NCI-H526 (cell line): ENCODE measurements around the gene ZNF429.
"Not testable (repeated sequence)": the region's sequence is repeated elsewhere in the genome, so short reads cannot be mapped to it uniquely, and the experiment has no call there.

Experiments
- DNase-seq, 2 experiments: peaks; one replicate each; lab custom pipeline; 2025; lab: John Stamatoyannopoulos, UW

ZNF429 gene

DNA sequence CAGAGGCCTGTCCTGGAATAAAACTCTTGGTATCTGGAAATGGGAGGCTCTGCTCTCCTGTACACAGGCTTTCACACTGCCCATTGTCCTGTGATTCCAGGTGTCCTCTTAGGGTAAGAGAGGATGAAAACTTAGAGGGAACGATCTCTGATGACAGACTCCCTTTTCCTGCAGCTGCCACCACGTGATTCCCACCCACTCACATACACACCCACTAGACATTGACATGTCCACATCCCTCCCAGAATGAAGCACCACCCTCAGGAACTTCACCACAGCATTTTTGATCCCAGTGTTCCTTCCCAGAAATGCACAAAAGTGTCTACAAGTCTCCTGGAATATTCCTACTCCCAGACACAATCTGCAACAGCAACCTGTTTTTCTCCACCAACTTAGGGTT, 8.2 kb downstream of the ZNF429 start:
- DNase-seq = no peak

DNA sequence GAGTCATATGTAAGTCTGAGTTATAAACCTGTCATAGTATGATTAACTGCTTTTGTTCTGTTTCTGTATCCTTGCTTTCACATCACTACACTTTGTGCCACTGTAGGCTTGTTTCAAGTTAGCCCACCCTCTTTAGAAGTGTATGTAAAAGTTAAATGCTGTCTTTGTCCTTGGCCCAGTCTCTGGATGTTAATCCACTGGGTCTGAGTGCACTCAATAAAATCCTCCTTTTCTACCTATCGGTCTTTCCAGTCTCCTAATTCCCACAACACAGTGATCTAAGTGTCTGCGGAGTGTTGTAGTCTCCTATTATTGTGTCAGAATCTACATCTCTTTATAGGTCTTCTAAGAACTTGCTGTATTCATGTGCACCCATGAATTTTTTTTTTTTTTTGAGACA, 14.1 kb downstream of the ZNF429 start:
- no peak for DNase-seq

DNA sequence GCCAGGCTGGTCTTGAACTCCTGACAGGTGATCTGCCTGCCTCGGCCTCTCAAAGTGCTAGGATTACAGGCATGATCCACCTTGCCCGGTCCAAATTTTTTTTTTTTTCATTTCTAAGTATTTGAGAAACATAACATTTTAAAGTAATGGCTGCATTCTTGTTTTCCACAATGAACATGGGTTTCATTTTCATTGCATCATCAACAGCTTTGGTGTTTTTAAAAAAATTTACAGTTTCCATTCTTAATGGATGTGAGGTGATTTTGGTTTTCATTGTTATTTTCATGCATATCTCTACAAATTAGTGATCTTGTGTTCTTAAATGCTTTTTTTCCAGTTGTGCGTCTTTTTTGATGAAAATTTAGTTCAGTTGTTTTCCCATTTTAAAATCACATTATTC, 27.5 kb downstream of the ZNF429 start:
- DNase-seq = no peak

DNA sequence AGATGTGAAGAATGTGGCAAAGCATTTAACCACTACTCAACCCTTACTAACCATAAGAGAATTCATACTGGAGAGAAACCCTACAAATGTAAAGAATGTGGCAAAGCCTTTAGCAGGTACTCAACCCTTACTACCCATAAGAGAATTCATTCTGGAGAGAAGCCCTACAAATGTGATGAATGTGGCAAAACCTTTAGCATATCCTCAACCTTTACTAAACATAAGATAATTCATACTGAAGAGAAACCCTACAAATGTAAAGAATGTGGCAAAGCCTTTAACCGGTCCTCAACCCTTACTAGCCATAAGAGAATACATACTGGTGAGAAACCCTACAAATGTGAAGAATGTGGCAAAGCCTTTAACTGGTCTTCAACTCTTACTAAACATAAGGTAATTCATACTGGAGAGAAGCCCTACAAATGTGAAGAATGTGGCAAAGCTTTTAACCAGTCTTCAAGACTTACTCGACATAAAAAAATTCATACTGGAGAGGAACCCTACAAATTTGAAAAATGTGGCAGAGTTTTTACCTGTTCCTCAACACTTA, 31.4 kb downstream of the ZNF429 start:
- DNase-seq = not testable (repeated sequence)

DNA sequence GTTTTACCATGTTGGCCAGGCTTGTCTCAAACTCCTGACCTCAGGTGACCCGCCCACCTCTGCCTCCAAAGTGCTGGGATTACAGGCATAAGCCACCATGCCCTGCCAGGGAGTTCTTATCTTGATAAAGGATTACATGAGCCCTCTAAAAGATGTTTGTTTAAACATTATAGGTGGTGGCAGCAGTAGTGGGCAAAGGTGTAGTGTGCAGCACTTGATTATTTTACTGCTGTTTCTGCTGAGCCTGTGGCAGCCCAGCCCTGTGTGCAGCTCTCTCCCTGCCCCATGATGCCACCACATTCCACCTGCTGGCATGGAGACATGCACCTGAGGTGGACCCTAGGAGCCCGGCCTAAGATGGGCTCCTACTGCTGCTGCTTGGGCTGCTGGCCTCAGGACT, 54.0 kb downstream of the ZNF429 start:
- DNase-seq = no peak

DNA sequence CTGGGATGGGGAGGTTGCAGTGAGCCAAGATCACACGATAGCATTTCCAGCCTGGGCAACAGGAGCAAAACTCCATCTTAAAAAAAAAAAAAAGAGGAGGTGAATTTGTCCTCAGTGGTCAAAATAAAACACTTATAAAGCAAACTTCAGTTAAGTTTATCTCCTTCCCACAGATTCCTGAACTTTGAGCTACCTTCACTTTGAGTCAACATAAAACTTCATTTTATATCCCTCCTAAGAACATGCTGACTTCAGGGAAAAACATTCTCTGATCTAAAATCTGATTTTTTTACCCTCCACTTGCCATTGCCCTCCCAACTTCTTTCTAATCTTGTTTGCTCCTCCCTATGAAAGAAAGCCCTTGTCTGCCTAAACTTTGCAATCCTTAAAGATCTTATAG, 59.0 kb downstream of the ZNF429 start:
- DNase-seq = no peak

DNA sequence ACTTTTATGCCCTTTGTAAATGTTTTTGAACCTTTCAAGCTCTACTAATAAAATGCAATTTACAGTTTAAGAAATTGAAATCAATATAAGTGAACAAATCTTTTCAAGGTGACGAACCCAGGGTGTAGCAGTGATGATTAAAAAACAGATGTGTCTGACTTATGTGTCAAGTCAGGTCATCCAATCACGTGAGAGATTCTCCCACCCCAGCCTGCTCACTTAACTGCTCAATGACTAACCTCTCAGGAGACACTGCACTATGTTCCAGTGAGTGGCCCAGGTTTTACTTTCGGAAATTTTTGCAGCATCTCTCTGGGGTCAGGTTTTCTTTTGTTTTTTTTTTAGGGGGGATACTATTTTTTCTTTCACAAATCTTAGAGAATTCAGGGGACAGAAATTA, 60.7 kb downstream of the ZNF429 start:
- no peak for DNase-seq

DNA sequence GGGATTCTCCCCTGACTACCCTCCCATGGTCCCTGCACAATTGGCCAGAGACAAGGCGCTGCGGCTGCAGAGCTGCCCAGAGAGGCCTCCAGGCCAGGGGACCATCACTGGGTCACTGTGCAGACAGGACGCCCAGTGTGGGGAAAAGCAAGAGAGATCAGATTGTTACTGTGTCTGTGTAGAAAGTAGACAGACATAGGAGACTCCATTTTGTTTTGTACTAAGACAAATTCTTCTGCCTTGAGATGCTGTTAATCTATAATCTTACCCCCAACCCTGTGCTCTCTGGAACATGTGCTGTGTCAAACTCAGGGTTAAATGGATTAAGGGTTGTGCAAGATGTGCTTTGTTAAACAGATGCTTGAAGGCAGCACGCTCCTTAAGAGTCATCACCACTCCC, 62.4 kb downstream of the ZNF429 start:
- not testable (repeated sequence) for DNase-seq

DNA sequence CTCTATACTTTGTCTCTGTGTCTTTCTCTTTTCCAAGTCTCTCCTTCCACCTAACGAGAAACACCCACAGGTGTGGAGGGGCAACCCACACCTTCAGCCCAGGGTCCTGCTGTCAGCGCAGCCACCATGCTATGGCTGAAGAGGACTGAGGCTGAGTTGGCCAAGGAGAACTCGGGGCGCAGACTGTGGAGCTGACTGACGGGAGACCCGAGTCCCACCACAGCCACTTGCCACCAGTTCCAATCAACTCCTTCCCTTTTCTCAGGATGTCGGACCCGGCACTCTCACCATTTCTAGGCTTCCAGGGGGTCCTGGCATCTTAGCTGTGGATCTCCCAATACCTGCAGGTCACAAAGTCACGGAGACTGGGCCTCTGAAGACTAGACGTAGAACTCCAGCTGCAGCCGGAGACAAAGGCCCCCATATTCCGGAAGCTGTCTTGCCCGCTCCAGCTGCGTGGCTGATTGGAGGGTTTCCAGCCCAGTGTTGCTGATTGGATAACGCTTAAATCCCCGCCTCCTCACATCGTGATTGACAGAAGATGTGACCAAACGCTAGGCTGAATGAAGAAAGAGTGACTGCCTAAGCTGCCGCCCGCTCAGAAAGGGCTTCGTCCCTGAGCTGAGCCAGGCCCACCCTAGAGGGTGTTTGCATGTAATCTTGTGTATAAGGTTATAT, 63.6 kb downstream of the ZNF429 start:
- peak; percentile 78 to 82 for DNase-seq

DNA sequence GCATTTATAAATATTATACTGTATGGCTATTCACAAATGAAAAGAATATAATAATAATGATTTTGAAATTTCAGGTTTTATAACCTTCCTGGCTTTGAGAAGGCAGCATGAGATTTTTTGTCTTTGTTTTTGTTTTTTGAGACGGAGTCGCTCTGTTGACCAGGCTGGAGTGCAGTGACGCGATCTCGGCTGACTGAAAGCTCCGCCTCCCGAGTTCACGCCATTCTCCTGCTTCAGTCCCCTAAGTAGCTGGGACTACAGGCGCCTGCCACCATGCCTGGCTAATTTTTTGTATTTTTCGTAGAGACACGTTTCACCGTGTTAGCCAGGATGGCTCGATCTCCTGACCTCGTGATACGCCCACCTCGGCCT, 64.1 kb downstream of the ZNF429 start:
- DNase-seq = peak; percentile 28 to 52

DNA sequence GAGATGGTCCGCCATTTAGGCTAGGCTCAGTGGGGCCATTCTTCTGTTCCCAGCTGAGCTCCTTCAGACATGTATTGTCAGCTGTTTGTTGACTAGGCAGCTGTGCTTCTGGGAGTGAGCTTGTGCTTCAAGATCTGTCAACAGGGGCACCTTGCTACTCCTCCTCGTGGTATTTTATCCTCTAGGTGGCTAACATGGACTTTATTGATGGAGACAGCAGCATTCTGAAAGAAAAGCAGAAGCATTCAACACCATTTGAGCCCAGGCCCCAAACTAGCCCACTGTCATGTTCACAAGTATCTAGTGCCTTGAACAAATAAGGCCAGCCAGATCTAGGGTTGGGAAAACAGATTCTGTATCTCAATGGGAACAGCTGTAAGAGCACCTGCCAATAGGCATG, 65.9 kb downstream of the ZNF429 start:
- DNase-seq = no peak

DNA sequence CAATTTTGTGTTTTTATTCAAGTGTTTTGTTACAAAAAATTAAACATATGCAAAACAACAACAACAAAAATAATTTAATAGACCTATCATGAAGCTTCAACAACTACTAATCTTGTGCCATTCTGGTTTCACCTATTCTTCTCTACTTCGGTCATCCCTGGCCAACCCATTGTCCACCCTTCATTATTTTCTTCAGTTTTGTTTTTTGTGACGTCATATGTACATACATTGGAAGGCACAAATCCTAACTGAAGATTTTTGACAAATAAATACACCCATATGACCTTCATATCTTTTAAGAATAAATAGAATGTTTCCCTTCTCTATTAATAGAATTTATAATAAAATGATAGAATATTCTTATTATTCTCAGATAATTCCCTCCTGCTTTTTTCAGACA, 69.2 kb downstream of the ZNF429 start:
- no peak for DNase-seq

DNA sequence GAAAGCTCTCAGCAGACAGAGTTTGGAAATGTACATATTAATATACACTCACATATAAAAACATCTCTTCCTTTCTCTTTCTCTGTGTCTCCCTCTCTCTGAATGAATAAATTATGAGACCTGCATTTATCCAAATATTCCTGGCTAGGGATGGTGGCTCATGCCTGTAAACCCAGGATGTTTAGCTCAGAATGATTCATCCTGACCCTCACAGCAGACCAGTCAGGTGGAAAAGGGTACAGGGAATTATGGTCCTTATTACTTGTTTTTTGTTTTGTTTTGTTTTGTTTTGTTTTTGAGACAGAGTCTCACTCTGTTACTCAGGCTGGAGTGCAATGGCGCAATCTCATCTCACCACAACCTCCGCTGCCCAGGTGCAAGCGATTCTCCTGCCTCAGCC, 71.1 kb downstream of the ZNF429 start:
- DNase-seq = no peak

DNA sequence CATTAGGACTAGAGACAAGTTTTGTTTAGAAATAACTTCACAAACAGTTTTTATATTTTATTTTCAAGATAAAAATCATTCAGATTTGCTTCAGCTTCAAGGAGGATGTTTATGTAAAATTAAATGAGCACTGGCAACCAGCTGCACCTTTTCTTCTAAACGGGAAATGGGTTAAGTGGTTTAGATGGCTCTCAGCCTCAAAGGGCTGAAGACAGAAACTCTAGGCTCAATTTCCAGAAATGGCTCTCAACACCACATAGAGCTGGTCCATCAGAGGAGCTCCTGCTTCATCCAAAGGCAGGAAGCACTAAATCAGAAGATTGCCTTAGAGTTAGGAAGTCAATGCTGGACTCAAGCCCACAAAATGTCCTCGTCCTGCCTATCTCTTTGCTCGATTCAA, 74.7 kb downstream of the ZNF429 start:
- no peak for DNase-seq

DNA sequence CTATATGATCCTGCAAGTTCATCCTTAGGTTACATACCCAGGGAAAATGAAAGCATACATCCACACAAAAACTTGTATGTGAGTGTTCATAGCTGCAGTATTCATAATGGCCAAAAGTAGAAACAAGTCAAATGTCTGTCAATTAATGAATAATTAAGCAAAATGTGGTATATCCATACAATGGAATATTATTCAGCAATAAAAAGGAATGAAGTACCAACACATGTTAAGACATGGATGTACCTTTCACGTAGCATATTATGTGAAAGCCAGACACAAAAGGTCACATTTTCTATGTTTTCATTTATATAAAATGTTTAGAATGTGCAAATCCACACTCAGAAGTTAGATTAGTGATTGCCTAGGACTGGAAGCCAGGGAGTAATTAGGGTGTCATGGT, 75.4 kb downstream of the ZNF429 start:
- DNase-seq = no peak

DNA sequence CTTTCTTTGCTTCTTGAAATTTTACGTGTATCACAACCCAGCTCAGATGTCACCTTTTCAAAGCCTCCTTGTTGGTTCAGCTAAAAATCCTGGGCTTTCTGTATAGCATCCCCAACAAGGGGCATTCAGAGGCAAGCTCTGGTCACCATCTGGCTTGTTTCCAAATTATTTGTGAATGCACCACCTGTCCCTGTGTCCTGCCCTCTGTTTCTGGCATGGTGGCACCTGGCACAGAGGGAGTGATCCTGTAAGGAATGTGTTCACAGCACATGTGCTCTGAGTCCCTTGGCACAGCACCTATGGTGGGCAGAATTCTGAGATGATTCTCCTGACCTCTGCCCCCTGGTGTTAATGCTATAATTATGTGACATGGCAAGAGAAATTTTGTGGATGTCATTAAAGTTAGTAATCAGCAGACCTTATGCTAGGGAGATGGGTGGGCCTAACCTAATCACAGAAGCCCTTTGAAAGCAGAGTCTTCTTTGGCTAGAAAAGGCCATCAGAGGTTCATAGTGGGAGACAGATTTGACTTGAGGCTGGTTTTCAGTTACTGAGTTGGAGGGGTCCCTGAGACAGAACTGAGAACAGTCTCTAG, 76.3 kb downstream of the ZNF429 start:
- no peak for DNase-seq

DNA sequence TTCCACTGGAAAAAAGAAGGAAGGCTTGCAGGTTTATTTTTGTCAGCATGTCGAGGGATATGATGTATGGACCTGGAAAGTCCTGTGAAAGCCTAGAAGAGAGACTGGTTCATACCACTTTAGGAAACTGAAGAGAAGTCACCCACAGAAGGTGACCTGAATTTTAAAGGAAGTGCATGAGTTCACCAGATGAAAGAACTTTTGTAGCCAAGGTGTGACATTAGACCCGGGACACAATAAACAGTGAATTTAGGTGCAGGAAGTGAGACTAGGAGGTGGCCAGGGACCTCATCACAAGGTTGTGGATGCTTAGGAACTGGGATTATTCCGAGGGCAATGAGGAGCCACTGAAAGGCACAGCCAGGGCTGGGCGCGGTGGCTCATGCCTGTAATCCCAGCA, 79.1 kb downstream of the ZNF429 start:
- DNase-seq = no peak

DNA sequence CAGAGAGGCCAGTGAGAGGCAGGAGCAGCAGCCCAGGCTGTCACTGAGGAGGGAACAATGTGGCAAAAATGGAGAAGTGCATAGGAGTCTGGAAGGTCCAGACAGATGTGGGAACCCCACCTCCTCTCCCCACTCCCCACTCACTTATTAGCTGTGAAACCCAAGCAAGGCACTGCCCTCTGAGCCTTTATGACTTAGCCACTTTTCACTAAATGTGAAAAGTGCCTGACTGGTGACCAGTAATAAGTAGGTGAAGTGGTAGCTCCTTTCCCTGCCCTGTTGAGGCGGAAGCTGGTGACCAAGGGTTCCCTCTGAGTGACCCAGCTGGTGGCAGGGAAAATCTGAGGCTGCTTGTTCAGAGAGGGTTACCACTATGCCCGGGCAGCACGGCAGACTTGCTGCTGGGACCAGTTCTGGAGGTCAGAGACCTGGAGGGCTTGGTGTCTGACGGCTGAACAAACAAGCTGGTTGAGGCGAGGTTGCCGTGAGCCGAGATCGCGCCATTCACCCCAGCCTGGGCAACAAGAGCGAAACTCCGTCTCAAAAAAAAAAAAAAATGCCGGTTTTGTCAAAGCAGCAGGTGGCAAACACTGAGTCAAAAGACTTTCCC, 80.0 kb downstream of the ZNF429 start:
- no peak for DNase-seq

DNA sequence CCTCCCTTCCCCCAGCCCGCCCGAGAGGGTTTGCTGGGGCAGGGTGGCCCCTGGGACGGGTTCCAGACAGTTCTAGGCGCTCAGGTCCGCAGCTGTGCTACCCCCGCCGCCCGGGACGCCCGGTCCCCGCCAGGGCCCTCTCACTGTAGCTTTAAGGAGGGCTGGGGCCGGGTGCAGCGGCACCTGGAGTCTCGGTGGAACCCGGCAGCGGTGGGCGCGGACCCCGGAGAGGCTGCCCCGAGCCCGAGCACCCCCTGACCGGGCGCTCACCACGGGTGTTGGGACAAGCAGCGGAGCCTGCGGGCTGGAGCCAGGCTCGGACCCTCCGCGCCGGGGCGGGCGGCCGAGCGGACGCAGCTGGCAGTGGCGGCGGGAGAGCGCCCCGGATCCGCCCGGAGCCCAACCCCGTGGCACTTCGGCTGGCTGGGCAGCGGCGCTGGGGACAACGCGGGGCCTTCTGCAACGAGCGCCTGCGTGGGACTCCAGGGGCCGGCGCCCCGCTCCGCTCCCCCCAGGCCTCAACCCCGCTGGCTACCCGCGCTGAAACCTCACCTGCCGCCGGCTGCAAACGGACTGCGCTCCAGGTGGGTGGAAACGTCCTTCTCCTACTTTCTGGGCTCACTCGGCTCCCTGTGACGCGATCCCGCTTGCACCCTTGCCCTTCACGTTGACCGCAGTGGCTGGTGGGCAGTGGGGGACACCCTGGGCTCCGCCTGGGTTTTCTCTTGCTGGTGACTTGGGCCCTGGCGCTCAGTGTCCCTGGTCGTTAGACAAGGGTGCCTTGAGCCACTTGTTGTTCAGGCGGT, 81.1 kb downstream of the ZNF429 start:
- peak in 1 of 2 experiments; percentile 12 for DNase-seq

DNA sequence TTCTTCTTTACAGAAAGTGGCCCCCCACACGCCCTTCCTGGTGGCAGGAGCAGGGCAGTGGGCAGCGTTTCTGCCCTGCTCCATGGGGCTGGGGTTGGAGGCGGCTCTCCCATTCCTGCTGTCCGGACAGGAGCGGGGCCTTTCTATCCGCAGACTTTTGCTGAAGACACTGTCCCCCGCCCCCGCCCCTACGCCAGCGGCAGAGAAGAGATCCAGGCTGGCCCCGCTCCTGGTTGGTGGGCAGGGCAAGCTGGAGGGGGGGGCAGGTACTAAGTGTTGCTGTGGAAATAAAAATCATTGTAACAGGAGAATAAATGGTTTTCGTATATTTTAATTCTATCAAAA, 81.7 kb downstream of the ZNF429 start:
- DNase-seq = no peak

DNA sequence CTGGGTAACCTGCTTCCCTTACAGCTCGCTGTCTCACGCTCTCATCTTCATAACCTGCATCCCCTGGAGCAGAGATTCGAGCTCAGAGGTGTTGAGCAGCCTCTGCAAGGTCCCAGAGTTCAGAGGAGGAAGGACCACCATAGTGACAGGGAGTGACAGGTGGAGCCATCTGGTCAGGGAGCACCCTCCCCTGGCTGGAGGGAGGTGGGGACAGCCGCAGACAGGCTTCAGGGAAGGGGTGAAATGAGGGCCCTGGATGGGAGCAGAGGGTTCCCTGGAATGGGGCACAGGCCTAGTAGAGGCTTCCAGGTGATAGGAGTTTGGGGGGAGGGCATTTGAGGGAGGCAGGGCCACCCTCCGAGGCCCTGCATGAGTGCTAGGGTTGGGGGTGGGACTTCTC, 82.1 kb downstream of the ZNF429 start:
- DNase-seq = no peak

DNA sequence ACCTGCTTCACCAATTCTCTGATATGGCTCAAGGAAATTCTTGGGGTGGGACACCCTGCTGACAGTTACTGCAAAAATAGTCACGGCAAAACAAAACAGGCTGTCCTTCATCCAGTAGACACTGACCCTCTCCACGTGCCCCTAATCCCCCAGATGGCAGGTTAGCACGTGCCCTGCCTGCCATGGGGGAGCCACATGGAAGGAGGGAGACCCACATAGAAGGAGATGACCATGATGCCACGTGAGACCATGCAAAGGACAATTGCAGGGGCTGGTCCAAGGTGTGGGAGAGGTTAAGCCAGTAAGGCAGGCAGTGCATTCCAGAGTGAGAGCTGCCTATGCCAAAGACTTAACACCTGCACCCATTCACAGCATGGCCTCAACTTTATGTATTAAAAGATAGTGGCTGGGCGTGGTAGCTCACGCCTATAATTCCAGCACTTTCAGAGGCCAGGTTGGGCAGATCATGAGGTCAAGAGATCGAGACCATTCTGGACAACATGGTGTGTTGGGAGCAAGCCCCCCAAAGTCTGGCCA, 82.7 kb downstream of the ZNF429 start:
- DNase-seq = no peak

DNA sequence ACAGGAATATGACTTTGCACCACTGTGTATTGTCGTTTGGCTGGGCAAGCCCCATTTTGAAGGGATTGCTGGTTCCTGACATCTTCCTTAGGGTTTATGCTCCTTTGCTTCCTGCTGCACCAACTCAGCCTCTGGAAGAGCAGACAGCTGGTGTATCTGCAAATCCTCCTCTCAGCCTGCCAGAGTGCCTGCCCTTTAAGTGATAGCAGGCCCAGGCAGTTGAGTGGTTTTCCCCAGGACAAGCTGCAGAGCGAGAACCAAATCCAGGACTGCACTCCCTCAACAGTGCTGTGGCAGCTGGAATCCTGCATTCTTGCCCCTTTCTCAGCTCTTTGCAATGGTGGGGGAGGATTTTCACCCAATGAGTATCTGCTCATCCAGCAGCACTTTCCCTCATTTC, 85.5 kb downstream of the ZNF429 start:
- no peak for DNase-seq
